MCF 10A (cell line): ENCODE measurements around the gene CNOT10. TPM values are rescaled to one million over a fixed set of nuclear protein-coding genes. Genes with fewer than 3 reads are reported as not detected.

ENCODE experiments used
- BruUV-seq: library from RNA; stranded (reverse); fragments of 400-500 nt; replicated peaks from 2 replicates; lab custom pipeline; 2021; lab: Mats Ljungman, UMichigan
- CTCF ChIA-PET: fragments of 300-600 bp; sonication (Branson Sonifier 250); formaldehyde crosslinking; extraction: SDS; loops from one replicate; lab custom pipeline; 2021; ENCODE audit warnings: antibody characterized with exemption, inconsistent platforms; lab: Yijun Ruan, JAX
- POLR2A ChIA-PET: fragments of 300-600, 350-650 bp; sonication (Branson Sonifier 250); formaldehyde crosslinking; extraction: SDS; loops from one replicate; lab custom pipeline; 2020; ENCODE audit warnings: antibody characterized with exemption, inconsistent platforms; lab: Yijun Ruan, JAX
- DNase-seq: peaks from one replicate; pipeline ENCODE4 v3.0.0-alpha.2; 2018; ENCODE audit not compliant: unreplicated experiment
- H3K27ac Mint-ChIP-seq: one replicate; pipeline ENCODE4 v1.8.0; 2022; ENCODE audit warnings: mild to moderate bottlenecking, low read depth, mixed read lengths; ENCODE audit not compliant: unreplicated experiment
- H3K27me3 Mint-ChIP-seq: one replicate; pipeline ENCODE4 v1.8.0; 2022; ENCODE audit warnings: mixed read lengths; ENCODE audit not compliant: insufficient read depth, unreplicated experiment
- H3K36me3 Mint-ChIP-seq: one replicate; pipeline ENCODE4 v1.8.0; 2022; ENCODE audit warnings: mild to moderate bottlenecking, moderate library complexity, mixed read lengths; ENCODE audit not compliant: insufficient read depth, unreplicated experiment
- H3K4me1 Mint-ChIP-seq: one replicate; pipeline ENCODE4 v1.8.0; 2022; ENCODE audit warnings: mixed read lengths; ENCODE audit not compliant: insufficient read depth, unreplicated experiment
- H3K4me3 Mint-ChIP-seq: one replicate; pipeline ENCODE4 v1.8.0; 2022; ENCODE audit warnings: mild to moderate bottlenecking, moderate library complexity, mixed read lengths; ENCODE audit not compliant: unreplicated experiment
- H3K9me3 Mint-ChIP-seq: one replicate; pipeline ENCODE4 v1.8.0; 2022; ENCODE audit warnings: mixed read lengths; ENCODE audit not compliant: unreplicated experiment
- CTCF ChIP-seq: fragments of 200-600 bp; IDR thresholded peaks from one replicate; pipeline ENCODE4 v1.8.0; 2022; ENCODE audit warnings: antibody characterized with exemption, mild to moderate bottlenecking; ENCODE audit not compliant: unreplicated experiment
- intact Hi-C: fragments of 100-400 bp; cut with micrococcal nuclease; formaldehyde crosslinking; loops from 2 replicates; pipeline ENCODE4 v1.14.1; 2022
- total RNA-seq: library from RNA; stranded (reverse); gene quantifications from 2 replicates; pipeline ENCODE4 v1.2.3, GENCODE V29; 2022

CNOT10 gene
- total RNA-seq, 1 experiment from 2014 or later, result 53.1 TPM

DNA sequence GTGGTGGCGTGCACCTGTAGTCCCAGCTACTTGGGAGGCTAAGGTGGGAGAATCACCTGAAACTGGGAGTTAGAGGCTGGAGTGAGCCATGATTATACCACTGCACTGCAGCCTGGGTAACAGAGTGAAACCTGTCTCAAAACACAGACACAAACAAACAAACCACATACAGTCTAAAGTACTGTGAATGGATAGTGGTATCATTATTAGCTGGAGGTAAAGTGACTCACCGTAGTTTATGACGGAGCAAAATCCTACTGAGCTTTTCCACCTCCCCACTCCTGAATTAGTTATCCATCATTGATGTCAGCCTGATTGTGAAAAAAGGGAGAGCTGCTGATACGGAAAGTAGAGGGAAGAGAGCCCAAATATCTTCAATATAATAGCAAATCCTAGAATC lies 3.2 kb upstream of the CNOT10 start:
- CTCF ChIA-PET, result interaction anchor here (1.0 kb wide), 1 partner anchor 123 kb away, joined by 3 read pairs; no protein-coding TSS in a partner anchor
- Mint-ChIP-seq H3K9me3 (no peaks in the 10 kb centered on the region), H3K27ac (no peak overlapping the region), H3K4me3 (no peak overlapping the region), H3K27me3 (no peaks in the 10 kb centered on the region), H3K4me1 (peaks cover 13% of the 10 kb centered on the region), H3K36me3 (no peaks in the 10 kb centered on the region)
- POLR2A ChIA-PET, result interaction anchor here (0.6 to 1.0 kb wide), 3 partner anchors 33 to 254 kb away, joined by 3 read pairs; partner anchors contain the start of gene CMTM6
- DNase-seq, result no peak
- BruUV-seq, result no TSS peak
- intact Hi-C loops, result no loop called here
- TF ChIP-seq CTCF, result no peak

DNA sequence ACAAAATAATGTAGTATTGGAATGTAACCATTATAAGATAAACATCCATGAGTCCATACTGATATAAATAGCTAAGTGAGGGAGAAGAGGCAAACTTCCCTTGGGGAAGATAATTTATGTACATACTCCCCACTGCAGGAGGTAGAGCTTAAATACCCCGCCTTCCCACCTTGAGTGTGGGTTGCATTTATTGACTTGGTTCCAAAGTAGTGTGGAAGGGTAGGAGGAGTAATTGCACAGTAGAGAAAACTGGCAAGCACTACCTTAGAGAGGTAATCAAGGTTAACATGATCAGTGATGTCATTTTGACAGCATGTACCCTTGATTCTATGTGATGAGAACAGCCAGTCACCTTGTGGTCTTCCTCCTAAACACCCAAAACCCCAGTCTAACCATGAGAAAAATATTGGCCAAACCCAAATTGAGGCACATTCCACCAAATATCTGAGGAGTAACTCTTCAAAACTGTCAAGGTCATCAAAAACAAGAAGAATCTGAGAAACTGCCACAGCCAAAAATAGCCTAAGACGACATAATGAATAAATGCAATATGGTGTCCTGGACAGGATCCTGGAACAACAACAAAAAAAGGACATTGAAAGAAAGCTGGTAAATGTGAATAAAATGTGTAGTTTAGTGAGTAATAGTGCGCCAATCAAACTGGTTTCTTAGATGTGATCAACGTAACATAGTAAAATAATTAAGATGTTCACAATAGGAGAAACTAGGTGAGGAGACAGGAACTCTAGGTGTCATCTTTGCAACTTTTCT lies 774 bp upstream of the CNOT10 start:
- no peak for TF ChIP-seq CTCF
- H3K4me3 Mint-ChIP-seq, result peak overlapping the region; percentile 89
- no TSS peak for BruUV-seq
- DNase-seq, result no peak
- POLR2A ChIA-PET, result interaction anchor here (0.6 to 2.0 kb wide), 18 partner anchors 9 to 756 kb away, joined by 3 to 12 read pairs (median 3); partner anchors contain the start of genes CMTM6, CRTAP, DYNC1LI1 and UBP1
- intact Hi-C loops, result no loop called here
- no peaks in the 10 kb centered on the region for H3K27me3 Mint-ChIP-seq
- no peaks in the 10 kb centered on the region for H3K9me3 Mint-ChIP-seq
- peak overlapping the region; percentile 85 for H3K27ac Mint-ChIP-seq
- peaks cover 7% of the 10 kb centered on the region for H3K36me3 Mint-ChIP-seq
- CTCF ChIA-PET, result interaction anchor here (0.6 to 0.7 kb wide), 4 partner anchors 66 to 607 kb away, joined by 3 to 5 read pairs (median 4); no protein-coding TSS in a partner anchor
- H3K4me1 Mint-ChIP-seq, result peaks cover 26% of the 10 kb centered on the region

GRCh38 chr3:32685543-32686185 lies 676 bp downstream of the CNOT10 start:
- ChIA-PET POLR2A (interaction anchor here (0.8 to 2.0 kb wide), 15 partner anchors 9 to 755 kb away, joined by 3 to 12 read pairs (median 4); partner anchors contain the start of genes CMTM6, CMTM8, DYNC1LI1 and UBP1), CTCF (no interaction called here)
- intact Hi-C loops, result no loop called here
- TSS peak; percentile 49 for BruUV-seq
- Mint-ChIP-seq H3K27me3 (no peaks in the 10 kb centered on the region), H3K36me3 (peaks cover 16% of the 10 kb centered on the region), H3K9me3 (no peaks in the 10 kb centered on the region), H3K27ac (peak overlapping the region; percentile 85), H3K4me1 (peaks cover 26% of the 10 kb centered on the region), H3K4me3 (peak overlapping the region; percentile 89)
- no peak for TF ChIP-seq CTCF
- peak; percentile 25 for DNase-seq

DNA sequence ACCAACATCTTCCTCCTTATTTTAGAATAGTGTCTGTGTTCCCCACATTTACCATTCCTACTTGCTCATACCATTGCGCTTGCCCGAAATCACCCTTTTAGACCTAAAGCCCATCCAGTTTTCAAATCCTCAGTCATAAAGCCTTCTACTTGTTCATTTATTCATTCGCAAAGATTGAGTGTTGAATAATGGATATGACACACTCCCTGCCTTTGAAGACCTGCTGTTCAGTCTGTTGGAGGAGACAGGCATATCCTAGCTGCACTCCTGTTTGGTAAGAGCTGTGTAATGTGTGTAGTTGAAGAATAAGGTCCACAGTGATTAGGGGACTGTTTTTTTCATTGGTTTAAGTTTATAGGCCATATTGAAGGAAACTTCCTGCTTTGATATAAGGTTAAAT lies 1.7 kb downstream of the CNOT10 start:
- no peak for DNase-seq
- no peak for TF ChIP-seq CTCF
- ChIA-PET CTCF (interaction anchor here (0.6 to 1.0 kb wide), 2 partner anchors 11 to 269 kb away, joined by 3 read pairs; no protein-coding TSS in a partner anchor), POLR2A (interaction anchor here (0.6 kb wide), 1 partner anchor 9 kb away, joined by 3 read pairs; no protein-coding TSS in a partner anchor)
- Mint-ChIP-seq H3K9me3 (no peaks in the 10 kb centered on the region), H3K4me1 (peaks cover 26% of the 10 kb centered on the region), H3K27ac (peak overlapping the region; percentile 8), H3K4me3 (peak overlapping the region; percentile 89), H3K27me3 (no peaks in the 10 kb centered on the region), H3K36me3 (peaks cover 24% of the 10 kb centered on the region)
- intact Hi-C loops, result no loop called here
- BruUV-seq, result no TSS peak
